Activated CD4-positive, alpha-beta T cell treated with anti-CD3 and anti-CD28 coated beads for 48 hours (primary cell): ENCODE measurements around the gene INTS13.
"Not testable (repeated sequence)": the region's sequence is repeated elsewhere in the genome, so short reads cannot be mapped to it uniquely, and the experiment has no call there.

Experiments used
- DNase-seq: peaks from one replicate; pipeline ENCODE4 v3.0.0-alpha.2; 2020

The INTS13 gene, protein sequence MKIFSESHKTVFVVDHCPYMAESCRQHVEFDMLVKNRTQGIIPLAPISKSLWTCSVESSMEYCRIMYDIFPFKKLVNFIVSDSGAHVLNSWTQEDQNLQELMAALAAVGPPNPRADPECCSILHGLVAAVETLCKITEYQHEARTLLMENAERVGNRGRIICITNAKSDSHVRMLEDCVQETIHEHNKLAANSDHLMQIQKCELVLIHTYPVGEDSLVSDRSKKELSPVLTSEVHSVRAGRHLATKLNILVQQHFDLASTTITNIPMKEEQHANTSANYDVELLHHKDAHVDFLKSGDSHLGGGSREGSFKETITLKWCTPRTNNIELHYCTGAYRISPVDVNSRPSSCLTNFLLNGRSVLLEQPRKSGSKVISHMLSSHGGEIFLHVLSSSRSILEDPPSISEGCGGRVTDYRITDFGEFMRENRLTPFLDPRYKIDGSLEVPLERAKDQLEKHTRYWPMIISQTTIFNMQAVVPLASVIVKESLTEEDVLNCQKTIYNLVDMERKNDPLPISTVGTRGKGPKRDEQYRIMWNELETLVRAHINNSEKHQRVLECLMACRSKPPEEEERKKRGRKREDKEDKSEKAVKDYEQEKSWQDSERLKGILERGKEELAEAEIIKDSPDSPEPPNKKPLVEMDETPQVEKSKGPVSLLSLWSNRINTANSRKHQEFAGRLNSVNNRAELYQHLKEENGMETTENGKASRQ

DNA sequence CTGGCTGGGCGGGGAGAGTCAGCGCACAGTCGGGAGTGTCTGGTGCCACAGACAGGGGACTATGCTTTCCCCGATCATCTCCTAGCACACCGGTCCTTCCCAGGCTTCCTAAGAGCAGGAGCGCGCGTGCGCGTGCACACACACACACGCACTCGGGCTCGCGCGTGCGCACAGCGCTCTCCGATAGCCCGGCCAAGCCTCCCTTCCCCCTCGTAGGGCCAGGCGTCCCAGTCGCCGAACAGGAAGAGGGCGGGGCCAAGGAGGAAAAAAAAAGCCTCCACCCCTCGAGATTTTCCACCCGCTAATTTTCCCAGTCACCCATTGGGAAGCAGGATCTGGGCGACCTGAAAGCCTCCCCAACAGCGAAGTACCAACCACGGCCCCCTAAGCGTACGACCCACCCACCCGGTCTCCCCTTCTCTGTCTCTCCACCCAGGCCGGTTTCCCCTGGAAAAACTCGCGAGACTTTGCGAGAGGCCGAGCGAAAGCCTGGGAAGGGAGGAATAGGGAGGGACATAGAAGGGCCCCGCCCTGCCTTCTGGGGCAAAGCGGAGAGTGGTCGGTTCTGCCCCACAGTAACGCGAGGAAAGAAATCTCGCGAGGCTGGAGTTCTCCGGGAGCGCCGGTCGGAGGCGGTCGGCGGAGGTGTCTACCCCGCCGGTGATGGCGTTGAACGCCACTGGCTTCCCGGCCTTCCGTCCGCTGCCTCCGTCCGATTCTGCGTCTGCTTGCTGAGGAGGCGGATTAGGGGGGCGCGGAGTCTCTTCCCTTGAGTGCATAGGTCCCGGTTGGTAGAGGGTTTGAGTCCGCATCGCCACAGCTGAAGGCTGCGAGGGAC, at the start of gene INTS13, which contains the start of gene FGFR1OP2:
INTS13 (minus strand) TSS at position 119 of the 838 bp plus-strand sequence. CDS start 1,178 bp downstream, outside the sequence.
FGFR1OP2 (plus strand) TSS at position 608 of the 838 bp plus-strand sequence. CDS start 15,689 bp downstream, outside the sequence.
- peak; percentile 98 for DNase-seq

DNA sequence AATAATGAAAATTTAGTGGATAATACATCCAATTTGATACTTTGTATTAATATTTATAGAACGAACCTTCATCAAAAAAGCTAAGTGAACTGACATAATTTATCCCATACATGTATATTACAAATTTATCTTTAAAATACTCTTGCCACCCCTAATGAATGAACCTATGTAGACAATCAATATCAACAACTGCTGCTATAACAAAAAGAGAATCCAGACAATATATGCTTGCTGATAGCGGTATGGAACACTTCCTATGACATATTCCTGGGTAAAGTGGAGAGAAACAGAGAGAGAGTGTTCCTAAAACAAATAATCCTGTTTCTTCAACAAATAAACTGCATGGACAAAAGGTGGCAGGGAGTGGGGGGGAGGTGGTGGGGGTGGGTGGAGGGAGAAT, 45.1 kb upstream of the INTS13 start:
- DNase-seq, result no peak

GRCh38 chr12:26979733-26980132, 42.0 kb upstream of the INTS13 start:
- no peak for DNase-seq

GRCh38 chr12:26978801-26979200, 41.0 kb upstream of the INTS13 start:
- no peak for DNase-seq

- no peak for DNase-seq
Observed at GRCh38 chr12:26976687-26977086, 38.9 kb upstream of the INTS13 start.

DNA sequence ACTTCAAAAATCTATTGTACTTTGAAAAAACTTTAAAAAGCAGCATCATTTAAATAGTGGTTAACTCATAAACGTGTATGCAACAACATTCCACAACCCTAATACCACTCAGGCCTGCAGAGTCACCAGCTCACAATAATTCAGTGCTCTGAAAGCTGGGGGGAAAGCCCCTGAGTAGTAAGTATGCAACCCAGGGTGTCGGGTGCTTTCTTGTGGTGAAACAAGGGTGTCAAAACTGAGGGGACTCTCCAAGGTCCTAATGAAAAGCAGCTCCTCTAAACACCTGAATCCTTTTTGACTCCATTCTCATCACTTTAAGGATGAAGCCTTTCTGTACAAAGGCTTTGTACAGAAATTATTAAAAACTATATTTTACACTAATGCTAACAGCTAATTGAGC, 34.2 kb upstream of the INTS13 start:
- DNase-seq, result peak; percentile 76

DNA sequence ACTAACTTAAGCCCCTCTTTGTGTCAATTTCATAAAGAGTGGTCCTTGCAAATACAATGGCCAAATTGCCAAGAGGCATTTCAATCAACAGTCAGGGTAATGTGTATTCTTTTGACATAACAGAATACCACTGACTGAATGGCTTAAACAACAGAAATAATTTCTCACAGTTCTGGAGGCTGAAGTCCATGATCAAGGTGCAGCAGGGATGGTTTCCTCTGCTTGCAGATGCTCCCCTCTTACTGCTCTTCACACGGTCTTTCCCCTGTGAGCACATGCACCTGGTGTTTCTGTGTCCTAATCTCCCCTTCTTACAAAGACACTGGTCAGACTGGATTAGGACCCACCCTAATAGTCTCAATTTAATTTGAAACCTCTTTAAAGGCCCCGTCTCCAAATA, 32.4 kb upstream of the INTS13 start:
- DNase-seq, result no peak

DNA sequence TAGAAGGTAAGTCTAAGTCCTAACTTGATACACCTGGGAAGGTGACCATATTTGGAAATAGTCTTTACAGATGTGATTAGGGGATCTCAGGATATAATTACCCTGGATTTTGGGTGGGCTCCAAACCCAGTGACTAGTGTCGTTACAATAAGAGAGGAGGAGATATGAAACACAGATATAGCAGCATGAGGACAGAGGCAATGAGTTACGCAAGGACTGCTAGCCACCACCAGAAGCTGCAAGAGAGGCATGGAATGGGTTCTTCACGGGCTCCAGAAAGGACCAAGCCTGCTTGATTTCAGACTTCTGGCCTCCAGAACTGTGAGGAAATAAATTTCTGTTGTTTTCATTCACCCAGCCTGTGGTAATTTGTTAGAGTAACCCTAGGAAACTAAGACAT, 29.1 kb upstream of the INTS13 start:
- no peak for DNase-seq

DNA sequence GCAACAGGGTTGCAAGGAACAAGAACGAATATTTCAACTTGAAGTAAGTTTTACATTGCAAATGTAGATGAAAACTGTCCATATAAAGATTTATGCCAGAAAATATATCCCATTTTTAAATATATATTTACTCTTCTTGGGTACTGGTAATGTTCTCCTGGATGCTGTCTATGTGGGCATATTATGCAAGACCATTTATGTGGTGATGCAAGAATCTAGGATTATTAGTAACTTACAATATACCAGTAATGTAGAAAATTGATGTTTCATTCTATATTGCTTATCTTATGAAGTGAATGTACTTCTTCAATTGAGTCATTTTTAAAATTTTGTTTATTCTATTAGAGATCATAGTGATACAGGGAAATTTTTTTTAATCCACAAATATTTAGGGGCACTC, 25.6 kb upstream of the INTS13 start:
- DNase-seq, result no peak

DNA sequence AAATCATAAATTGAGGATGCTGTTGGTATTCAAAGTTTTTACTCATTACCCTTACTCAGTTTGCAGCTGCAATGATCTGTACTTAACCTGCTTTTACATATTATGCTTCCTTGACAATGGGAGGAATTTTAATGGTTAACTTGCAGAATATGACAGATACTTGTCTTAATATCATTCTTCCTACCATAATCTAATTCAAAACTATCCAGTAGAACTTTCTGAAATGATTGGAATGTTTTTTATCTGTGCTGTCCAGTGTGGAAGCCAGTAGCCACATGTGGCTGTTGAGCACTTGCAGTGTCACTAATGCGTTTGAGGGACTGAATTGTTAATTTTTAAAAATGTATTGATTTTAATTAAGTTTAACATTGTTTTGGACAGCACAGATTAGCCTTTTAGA, 24.0 kb upstream of the INTS13 start:
- no peak for DNase-seq

- DNase-seq, result not testable (repeated sequence)
Observed at GRCh38 chr12:26961391-26961790, 23.6 kb upstream of the INTS13 start.

DNA sequence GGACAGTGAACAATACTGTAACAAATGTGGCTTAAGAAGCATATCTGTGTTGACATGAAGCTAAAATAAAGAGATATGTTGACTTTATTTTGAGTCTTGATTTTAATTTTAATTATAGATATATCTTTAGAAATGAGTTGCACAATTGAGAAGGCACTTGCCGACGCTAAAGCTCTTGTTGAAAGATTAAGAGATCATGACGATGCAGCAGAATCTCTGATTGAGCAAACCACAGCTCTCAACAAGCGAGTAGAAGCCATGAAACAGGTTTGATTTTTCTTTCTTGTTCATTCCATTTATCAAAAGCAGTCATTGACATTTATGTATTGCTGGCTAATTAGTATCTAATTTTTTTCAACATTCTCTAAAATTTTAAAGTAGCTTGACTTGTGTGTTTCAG, 16.2 kb upstream of the INTS13 start:
- no peak for DNase-seq

- no peak for DNase-seq
Observed at GRCh38 chr12:26953447-26953846, 15.7 kb upstream of the INTS13 start.

DNA sequence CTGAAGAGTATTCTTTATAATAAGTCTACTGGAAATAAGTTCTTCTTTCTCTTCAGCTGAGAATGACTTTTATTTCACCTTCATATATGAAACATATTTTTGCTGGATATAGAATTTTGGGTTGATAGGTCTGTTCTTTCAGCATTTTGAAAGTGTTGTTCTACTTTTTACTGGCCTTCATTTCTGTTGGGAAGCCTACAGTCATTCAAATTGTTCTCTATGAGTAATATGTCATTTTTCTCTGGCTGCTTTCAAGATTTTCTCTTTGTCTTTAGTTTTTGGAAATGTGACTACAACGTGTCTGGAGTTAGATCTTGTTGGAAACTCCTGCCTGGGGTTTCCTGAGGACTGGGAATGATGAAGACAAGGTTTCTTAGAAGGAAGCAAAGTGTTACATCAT, 10.5 kb upstream of the INTS13 start:
- no peak for DNase-seq

DNA sequence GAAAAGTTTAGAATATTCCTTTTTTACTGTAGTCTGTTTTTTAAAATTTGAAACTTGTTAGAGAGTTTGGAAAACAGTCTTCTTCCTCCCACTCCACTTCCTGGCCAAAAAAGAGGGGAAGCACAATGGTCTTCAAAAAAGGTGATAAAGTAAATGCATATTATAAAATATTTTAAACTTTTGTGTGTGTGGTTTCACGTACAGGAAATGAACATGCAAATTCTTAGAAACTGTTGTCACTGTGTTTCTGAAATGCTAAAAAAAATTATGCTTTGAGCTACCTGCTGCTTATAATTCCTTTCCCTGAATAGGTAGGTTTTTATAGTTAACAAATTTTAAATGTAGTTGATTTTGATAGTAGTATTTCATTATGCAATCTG, 3.4 kb upstream of the INTS13 start:
- no peak for DNase-seq

GRCh38 chr12:26940516-26941214, 2.9 kb upstream of the INTS13 start:
- no peak for DNase-seq

GRCh38 chr12:26939953-26940352, 2.2 kb upstream of the INTS13 start:
- no peak for DNase-seq

DNA sequence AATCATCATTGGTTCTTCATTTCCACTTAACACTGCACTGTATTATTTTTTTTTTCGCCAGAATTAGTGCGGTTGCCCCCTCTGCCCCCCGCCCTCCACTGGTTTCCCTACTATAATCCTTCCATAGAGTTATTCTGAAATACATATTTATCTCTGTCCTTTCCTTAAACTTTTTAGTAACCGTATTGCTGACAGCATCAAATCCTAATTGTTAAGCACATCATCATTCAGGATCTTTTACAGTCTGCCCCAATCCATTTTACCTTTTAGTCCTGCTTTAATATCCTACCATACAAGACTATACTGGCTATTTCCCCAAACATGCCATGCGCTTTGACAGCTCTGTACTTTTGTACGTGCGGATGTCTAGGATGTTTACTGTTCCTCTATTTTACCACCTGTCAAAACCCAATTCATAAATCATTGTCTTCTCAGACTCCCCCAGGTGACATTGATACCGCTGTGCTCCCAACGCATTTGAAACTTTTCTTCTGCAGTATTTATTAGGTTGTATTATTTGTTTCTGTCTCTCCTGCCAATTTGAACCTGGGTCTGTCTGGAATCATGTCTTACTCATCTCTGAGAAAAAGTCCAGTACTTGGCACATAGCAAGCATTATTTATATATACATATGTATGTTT, 1.5 kb upstream of the INTS13 start:
- no peak for DNase-seq

DNA sequence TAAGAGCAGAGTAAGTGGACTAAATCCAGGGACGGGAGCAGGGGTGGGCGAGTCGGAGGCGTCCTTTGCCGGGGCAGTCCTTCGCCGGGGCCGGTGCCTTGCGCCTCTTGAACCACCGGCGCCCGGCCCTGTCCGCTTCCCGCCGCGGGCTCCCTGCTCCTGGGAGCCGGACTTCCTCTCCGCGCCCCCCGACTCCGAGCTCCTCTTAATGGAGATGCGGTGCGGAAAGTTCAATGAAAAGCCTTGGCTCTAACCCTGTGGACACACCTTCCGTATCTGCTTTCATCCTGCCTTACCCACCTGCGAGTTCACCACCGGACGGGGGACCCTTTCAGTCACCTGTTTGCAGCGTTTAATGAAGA, 901 bp upstream of the INTS13 start:
- DNase-seq, result peak; percentile 29

DNA sequence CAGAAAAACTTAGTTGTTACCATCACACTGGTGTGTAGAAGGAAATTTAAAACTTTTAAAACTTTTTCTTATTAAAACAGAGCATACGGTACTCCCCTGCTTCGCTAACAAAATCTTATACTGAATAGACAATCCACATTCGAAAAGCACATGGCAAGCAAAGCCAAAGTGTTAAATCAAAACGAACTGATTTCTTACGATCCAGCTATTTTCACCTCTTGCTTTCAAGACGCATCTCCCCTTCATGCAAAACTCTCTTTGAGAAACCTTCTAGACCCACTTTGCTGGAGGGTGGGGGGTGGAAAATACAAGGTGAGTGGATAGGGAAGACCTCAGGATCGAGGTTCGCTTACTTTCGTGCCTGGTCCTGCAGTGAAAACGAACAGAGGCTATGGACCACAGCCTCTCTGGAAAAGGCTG, 328 bp downstream of the INTS13 start:
- no peak for DNase-seq

GRCh38 chr12:26936559-26937442, 980 bp downstream of the INTS13 start:
- peak; percentile 15 for DNase-seq
